GM19328 (cell line): ENCODE results near the gene TLE1.

Experiments
- ATAC-seq: cut with Tn5 transposase; IDR thresholded peaks from one replicate; pipeline ENCODE4 v1.9.1; 2021; ENCODE audit warnings: mild to moderate bottlenecking, moderate library complexity; ENCODE audit not compliant: unreplicated experiment

The TLE1 gene

DNA sequence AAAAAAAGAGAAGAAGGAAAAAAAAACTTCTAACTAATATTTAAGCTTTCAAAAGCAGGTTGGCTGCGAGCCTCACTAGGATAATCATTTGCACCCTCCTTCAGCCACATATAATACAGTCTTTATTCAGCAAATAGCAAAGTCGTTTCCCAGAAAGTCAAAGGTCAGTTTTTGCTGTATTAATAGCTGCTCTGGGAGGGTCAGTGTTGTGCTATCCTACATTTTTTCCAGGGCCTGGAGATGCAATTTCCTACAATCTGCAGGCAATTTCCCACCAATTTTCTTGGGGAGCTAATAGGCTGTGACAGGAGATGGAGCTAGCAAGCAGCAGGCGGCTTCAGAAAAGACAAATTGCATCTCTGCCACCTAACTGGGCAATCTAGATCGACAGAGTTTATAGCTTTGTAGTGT is 136.8 kb downstream of the TLE1 start:
- ATAC-seq: no peak

DNA sequence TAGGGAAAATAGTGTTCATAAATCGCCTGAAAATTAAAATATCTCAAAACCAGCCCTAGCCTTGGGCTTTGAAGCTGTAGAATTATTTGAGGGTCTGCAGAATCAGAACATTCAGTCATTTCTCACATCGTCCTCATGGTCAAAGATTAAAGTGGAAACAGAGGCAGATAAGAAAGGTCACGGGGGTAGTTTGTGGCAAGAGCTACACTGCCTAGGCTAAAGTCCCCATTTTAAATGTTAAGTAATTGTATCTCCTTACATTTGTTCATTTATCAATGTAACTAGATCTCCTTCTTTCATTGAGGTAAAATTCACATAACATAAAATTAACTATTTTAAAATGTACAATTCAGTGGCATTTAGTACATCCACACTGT is 139.2 kb downstream of the TLE1 start:
- no peak for ATAC-seq

- no peak for ATAC-seq
Observed at GRCh38 chr9:81549500-81550206, 139.7 kb downstream of the TLE1 start.

DNA sequence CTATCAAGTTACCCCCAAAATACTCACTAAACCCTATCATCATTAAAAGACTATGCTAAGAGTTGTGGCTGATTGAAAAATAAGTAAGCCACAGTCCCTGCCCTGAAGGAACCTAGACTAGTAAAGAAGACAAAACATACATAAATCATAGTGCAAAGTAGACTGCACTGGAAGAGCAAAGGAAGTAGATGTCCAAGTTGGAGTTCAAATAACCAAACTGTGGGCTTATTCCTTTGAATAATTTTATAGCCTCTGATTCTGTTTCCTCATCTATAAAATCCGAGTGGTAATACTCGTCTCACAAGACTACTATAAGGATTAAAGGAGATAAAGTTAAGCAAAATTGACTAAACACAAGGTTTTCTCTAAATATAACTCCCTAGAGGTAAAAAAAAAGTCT is 140.4 kb downstream of the TLE1 start:
- ATAC-seq: no peak

GRCh38 chr9:81546489-81546888 is 142.9 kb downstream of the TLE1 start:
- ATAC-seq: no peak

GRCh38 chr9:81543695-81544094 is 145.7 kb downstream of the TLE1 start:
- no peak for ATAC-seq

GRCh38 chr9:81542118-81542889 is 147.0 kb downstream of the TLE1 start:
- ATAC-seq: no peak

DNA sequence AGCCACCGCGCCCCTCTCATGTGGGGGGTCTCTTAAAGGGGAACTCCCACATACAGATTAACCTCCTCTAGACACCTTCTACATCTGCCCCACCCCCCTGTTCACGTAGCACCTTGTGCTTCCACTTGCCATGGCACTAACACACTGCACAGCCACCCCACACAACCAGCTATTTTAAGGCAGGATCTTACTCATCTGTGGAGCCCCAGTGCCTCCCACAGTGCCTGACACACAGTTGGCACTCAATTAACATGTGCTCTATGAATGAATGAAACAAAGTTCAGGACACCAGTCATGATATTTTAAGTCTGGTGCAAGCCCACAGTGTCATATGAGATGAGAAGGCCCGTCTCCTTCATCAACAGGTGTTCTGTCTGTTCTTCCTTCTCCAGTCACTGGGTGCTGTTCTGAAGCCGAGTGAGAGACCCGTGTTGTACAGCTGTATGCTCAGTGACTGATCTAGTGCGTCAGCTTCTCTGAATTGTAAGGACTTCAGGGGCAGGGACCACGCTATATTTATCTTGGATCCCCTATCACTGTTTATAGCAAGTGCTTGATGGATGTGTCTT is 149.1 kb downstream of the TLE1 start:
- no peak for ATAC-seq

DNA sequence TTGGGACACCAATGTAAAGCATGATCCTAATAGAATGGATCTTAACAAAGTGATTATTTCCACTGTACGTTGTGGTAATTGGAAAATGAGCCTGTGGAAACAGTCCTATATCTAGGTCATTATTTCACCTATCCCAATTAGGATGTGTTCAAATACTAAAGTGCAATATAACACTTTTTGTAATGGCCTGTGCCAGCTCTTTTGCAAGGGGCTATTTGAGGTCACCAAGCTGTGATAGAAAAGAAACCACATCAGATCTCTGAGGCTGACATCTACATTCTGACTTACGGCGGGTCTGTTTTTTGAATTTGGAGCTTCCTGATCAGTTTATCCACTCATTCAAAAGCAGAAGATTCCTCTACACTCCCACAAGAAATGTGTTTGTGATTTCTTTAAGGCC is 150.0 kb downstream of the TLE1 start:
- no peak for ATAC-seq

GRCh38 chr9:81538890-81539289 is 150.5 kb downstream of the TLE1 start:
- no peak for ATAC-seq

GRCh38 chr9:81537964-81538363 is 151.4 kb downstream of the TLE1 start:
- ATAC-seq: no peak

GRCh38 chr9:81536242-81537025 is 152.9 kb downstream of the TLE1 start:
- no peak for ATAC-seq

GRCh38 chr9:81535542-81536241 is 153.7 kb downstream of the TLE1 start:
- ATAC-seq: no peak

DNA sequence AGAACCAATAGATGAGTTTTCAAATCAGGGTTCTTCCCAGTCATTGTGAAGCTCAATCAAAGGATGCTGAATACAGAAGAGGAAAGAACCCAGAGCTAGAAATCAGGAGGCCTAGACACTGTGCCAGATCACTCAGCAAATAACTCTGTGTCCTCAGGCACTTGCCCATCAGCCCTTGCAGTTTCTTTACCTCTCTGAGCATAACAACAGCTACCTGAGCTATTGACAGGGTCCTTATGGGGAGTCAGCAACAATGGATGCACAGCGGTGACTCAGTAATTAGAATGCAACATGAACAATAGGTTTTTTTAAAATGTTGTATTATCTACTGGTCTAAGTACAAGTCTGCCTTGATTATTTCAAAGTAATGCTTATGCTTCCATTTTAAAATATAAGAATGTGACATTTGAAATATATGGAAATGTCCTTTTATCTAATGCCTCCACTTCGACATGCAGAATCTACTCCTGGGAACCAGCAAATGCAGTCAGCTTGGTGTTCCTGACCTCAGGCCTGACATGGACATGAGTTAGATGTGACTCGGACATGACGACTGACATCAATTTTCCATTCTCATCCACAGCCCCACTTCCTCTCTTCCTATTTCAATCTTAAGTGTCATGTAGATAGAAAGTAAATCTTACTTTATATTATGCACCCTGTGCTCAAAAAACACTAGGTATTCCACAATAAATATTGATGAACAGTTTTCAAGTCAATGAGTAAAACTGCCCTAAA is 155.0 kb downstream of the TLE1 start:
- no peak for ATAC-seq
